ENCODE results near the gene SHISA2.
"Not testable (repeated sequence)": the region's sequence is repeated elsewhere in the genome, so short reads cannot be mapped to it uniquely, and the experiment has no call there.

Gene SHISA2

GRCh38 chr13:26051657-26052311 is at the start of gene SHISA2:
Gene SHISA2, minus strand, starts transcription at chr13:26052016. Its CDS starts 1,041 bp downstream, at chr13:26050975.
- DNase-seq, result no peak

- DNase-seq, result no peak
Measured at GRCh38 chr13:26095846-26096610, 44.2 kb upstream of the SHISA2 start.

- no peak for DNase-seq
Measured at GRCh38 chr13:26095338-26095737, 43.5 kb upstream of the SHISA2 start.

GRCh38 chr13:26076821-26077220 is 25.0 kb upstream of the SHISA2 start:
- DNase-seq, result not testable (repeated sequence)

GRCh38 chr13:26075498-26075897 is 23.7 kb upstream of the SHISA2 start:
- DNase-seq, result no peak

- no peak for DNase-seq
Measured at GRCh38 chr13:26074706-26075105, 22.9 kb upstream of the SHISA2 start.

- not testable (repeated sequence) for DNase-seq
Measured at GRCh38 chr13:26072335-26072734, 20.5 kb upstream of the SHISA2 start.

GRCh38 chr13:26071691-26072090 is 19.9 kb upstream of the SHISA2 start:
- no peak for DNase-seq

GRCh38 chr13:26069642-26070041 is 17.8 kb upstream of the SHISA2 start:
- not testable (repeated sequence) for DNase-seq

- DNase-seq, result not testable (repeated sequence)
Measured at GRCh38 chr13:26068372-26068771, 16.6 kb upstream of the SHISA2 start.

GRCh38 chr13:26067601-26068000 is 15.8 kb upstream of the SHISA2 start:
- DNase-seq, result no peak

- not testable (repeated sequence) for DNase-seq
Measured at GRCh38 chr13:26066492-26066891, 14.7 kb upstream of the SHISA2 start.

- peak in 1 of 2 donors; percentile 7 for DNase-seq
Measured at GRCh38 chr13:26062853-26063444, 11.1 kb upstream of the SHISA2 start.

- DNase-seq, result no peak
Measured at GRCh38 chr13:26061947-26062346, 10.1 kb upstream of the SHISA2 start.

GRCh38 chr13:26061256-26061655 is 9.4 kb upstream of the SHISA2 start:
- DNase-seq, result no peak

GRCh38 chr13:26060357-26060756 is 8.5 kb upstream of the SHISA2 start:
- no peak for DNase-seq

GRCh38 chr13:26058704-26059103 is 6.9 kb upstream of the SHISA2 start:
- DNase-seq, result no peak

- no peak for DNase-seq
Measured at GRCh38 chr13:26054896-26055295, 3.1 kb upstream of the SHISA2 start.

- no peak for DNase-seq
Measured at GRCh38 chr13:26053418-26053980, 1.7 kb upstream of the SHISA2 start.

- DNase-seq, result no peak
Measured at GRCh38 chr13:26052337-26052736, 521 bp upstream of the SHISA2 start.

GRCh38 chr13:26051231-26051656 is 572 bp downstream of the SHISA2 start:
- no peak for DNase-seq

GRCh38 chr13:26050568-26051230 is 1.1 kb downstream of the SHISA2 start:
- no peak for DNase-seq

GRCh38 chr13:26048741-26049140 is 3.1 kb downstream of the SHISA2 start:
- no peak for DNase-seq

Data from bone marrow (tissue), 2 donors.